Gastrocnemius medialis (tissue), 4 donors: ENCODE results near the gene MFNG.

Experiments
- CTCF ChIP-seq, 5 experiments: fragments of 450-650 bp in 3 of 5; fragments of 200-600 bp in 2 of 5; sonication (generic) in 2 of 5; IDR thresholded peaks in 4 of 5; conservative IDR thresholded peaks in 1 of 5; 1 replicate in 4 of 5; 2 replicates in 1 of 5; pipeline ENCODE4 v1.5.1; 2016 to 2019; ENCODE audit warnings: antibody characterized with exemption in 5 of 5, mild to moderate bottlenecking in 3 of 5, moderate library complexity in 3 of 5
- POLR2A ChIP-seq, 2 donors: fragments of 450-650 bp; IDR thresholded peaks; one replicate each; pipeline ENCODE4 v1.6.1; 2017; ENCODE audit warnings: antibody characterized with exemption in 2 of 2, mild to moderate bottlenecking in 2 of 2, moderate library complexity in 2 of 2

GRCh38 chr22:37472418-37473006, 13.7 kb downstream of the MFNG start:
- peak in 4 of 5 experiments; percentile 22 to 36 (median 34) for TF ChIP-seq CTCF (IDR thresholded peaks at IDR 0.05 in 4 of 5, conservative IDR thresholded peaks at IDR 0.05 in 1 of 5)
- TF ChIP-seq POLR2A (IDR thresholded peaks at IDR 0.05) = no peak
